GM19351 (cell line): ENCODE data around the gene TLDC2.
A peak's percentile ranks its signal among the peaks of the same experiment; 100 is the strongest.

Source experiments
- ATAC-seq: cut with Tn5 transposase; IDR thresholded peaks from one replicate; pipeline ENCODE4 v1.9.1; 2021; ENCODE audit warnings: mild to moderate bottlenecking, moderate library complexity; ENCODE audit not compliant: unreplicated experiment

Gene TLDC2

GRCh38 chr20:36849333-36850065, 26.4 kb upstream of the TLDC2 start:
- ATAC-seq = no peak

- no peak for ATAC-seq
These were observed 25.2 kb upstream of the TLDC2 start for GRCh38 chr20:36850759-36851158.

GRCh38 chr20:36851490-36851889, 24.4 kb upstream of the TLDC2 start:
- ATAC-seq = no peak

- no peak for ATAC-seq
These were observed 23.8 kb upstream of the TLDC2 start for GRCh38 chr20:36852187-36852586.

GRCh38 chr20:36854348-36855240, 21.3 kb upstream of the TLDC2 start:
- no peak for ATAC-seq

- ATAC-seq = no peak
These were observed 20.7 kb upstream of the TLDC2 start for GRCh38 chr20:36855241-36855657.

- no peak for ATAC-seq
These were observed 19.7 kb upstream of the TLDC2 start for GRCh38 chr20:36856195-36856594.

- ATAC-seq = no peak
These were observed 19.0 kb upstream of the TLDC2 start for GRCh38 chr20:36856691-36857635.

- no peak for ATAC-seq
These were observed 16.7 kb upstream of the TLDC2 start for GRCh38 chr20:36859282-36859555.

- ATAC-seq = no peak
These were observed 16.1 kb upstream of the TLDC2 start for GRCh38 chr20:36859700-36860330.

- no peak for ATAC-seq
These were observed 15.6 kb upstream of the TLDC2 start for GRCh38 chr20:36860339-36860738.

GRCh38 chr20:36860811-36861624, 14.9 kb upstream of the TLDC2 start:
- no peak for ATAC-seq

GRCh38 chr20:36861625-36861874, 14.4 kb upstream of the TLDC2 start:
- no peak for ATAC-seq

GRCh38 chr20:36861875-36862801, 13.8 kb upstream of the TLDC2 start:
- ATAC-seq = no peak

- peak; percentile 52 for ATAC-seq
These were observed 12.9 kb upstream of the TLDC2 start for GRCh38 chr20:36862857-36863668.

GRCh38 chr20:36865076-36865860, 10.7 kb upstream of the TLDC2 start:
- ATAC-seq = no peak

- no peak for ATAC-seq
These were observed 10.1 kb upstream of the TLDC2 start for GRCh38 chr20:36865861-36866149.

GRCh38 chr20:36866164-36866563, 9.8 kb upstream of the TLDC2 start:
- ATAC-seq = no peak
